ENCODE results near the gene DAPK2. TPM values are rescaled to one million over a fixed set of nuclear protein-coding genes. Genes with fewer than 3 reads are reported as not detected.
"Not testable (repeated sequence)": the region's sequence is repeated elsewhere in the genome, so short reads cannot be mapped to it uniquely, and the experiment has no call there.

The DAPK2 gene
- total RNA-seq, 2 donors from 2014 or later: 13.8 to 40.4 TPM

GRCh38 chr15:63968700-63969099 is 77.6 kb downstream of the DAPK2 start:
- WGBS: 63% methylated on average over 3 of the region's 3 CpGs
- no peaks in the 10 kb centered on the region for H3K36me3 ChIP-seq
- no peaks in the 10 kb centered on the region for H3K4me1 ChIP-seq (replicated peaks)
- TF ChIP-seq CTCF (IDR thresholded peaks at IDR 0.05) (no peak), POLR2A (IDR thresholded peaks at IDR 0.05) (no peak)
- intact Hi-C loops (cut with DNase I): no loop called here
- H3K9me3 ChIP-seq: no peaks in the 10 kb centered on the region
- DNase-seq (ENCODE audit: low spot score): no peak
- H3K27ac ChIP-seq: no peak overlapping the region
- no peak overlapping the region for H3K4me3 ChIP-seq
- H3K27me3 ChIP-seq (replicated peaks; ENCODE audit: insufficient read depth): no peaks in the 10 kb centered on the region

- DNase-seq (ENCODE audit: low spot score): no peak
- WGBS: 87% methylated on average over 4 of the region's 4 CpGs
- no peak overlapping the region for H3K4me3 ChIP-seq
These were observed 78.2 kb downstream of the DAPK2 start for GRCh38 chr15:63968122-63968524.

GRCh38 chr15:63967616-63968015 is 78.7 kb downstream of the DAPK2 start:
- no peaks in the 10 kb centered on the region for H3K27me3 ChIP-seq (replicated peaks; ENCODE audit: insufficient read depth)
- no peak for TF ChIP-seq POLR2AphosphoS5 (IDR thresholded peaks at IDR 0.05)
- TF ChIP-seq POLR2A (IDR thresholded peaks at IDR 0.05): no peak
- no peak for TF ChIP-seq CTCF (IDR thresholded peaks at IDR 0.05)
- WGBS: 91% methylated on average over 4 of the region's 4 CpGs
- DNase-seq (ENCODE audit: low spot score): no peak
- intact Hi-C loops (cut with DNase I): no loop called here
- H3K4me1 ChIP-seq (replicated peaks): no peaks in the 10 kb centered on the region
- H3K27ac ChIP-seq: no peak overlapping the region
- no peaks in the 10 kb centered on the region for H3K9me3 ChIP-seq
- H3K36me3 ChIP-seq: no peaks in the 10 kb centered on the region
- no peak overlapping the region for H3K4me3 ChIP-seq

More at GRCh38 chr15:63968122-63968524, 78.2 kb downstream of the DAPK2 start:
- no peaks in the 10 kb centered on the region for H3K4me1 ChIP-seq (replicated peaks)
- TF ChIP-seq POLR2A (IDR thresholded peaks at IDR 0.05): no peak
- H3K9me3 ChIP-seq: no peaks in the 10 kb centered on the region
- no peaks in the 10 kb centered on the region for H3K27me3 ChIP-seq (replicated peaks; ENCODE audit: insufficient read depth)
- H3K36me3 ChIP-seq: no peaks in the 10 kb centered on the region
- intact Hi-C loops (cut with DNase I): no loop called here
- no peak overlapping the region for H3K27ac ChIP-seq

- DNase-seq (ENCODE audit: low spot score); H3K9me3 ChIP-seq; H3K27me3 ChIP-seq (replicated peaks; ENCODE audit: insufficient read depth); H3K4me3 ChIP-seq; H3K4me1 ChIP-seq (replicated peaks); H3K36me3 ChIP-seq; intact Hi-C loops (cut with DNase I); H3K27ac ChIP-seq: not testable (repeated sequence)
- 97% methylated on average over 15 of the region's 15 CpGs for WGBS
These were observed 83.2 kb downstream of the DAPK2 start for GRCh38 chr15:63962947-63963721.

GRCh38 chr15:63953524-63953923 is 92.8 kb downstream of the DAPK2 start:
- WGBS: 64% methylated on average over 2 of the region's 2 CpGs
- DNase-seq (ENCODE audit: low spot score): no peak
- H3K27ac ChIP-seq: no peak overlapping the region
- no peaks in the 10 kb centered on the region for H3K9me3 ChIP-seq
- H3K4me3 ChIP-seq: no peak overlapping the region
- H3K4me1 ChIP-seq (replicated peaks): no peaks in the 10 kb centered on the region
- TF ChIP-seq POLR2A (IDR thresholded peaks at IDR 0.05): no peak
- no peak for TF ChIP-seq CTCF (IDR thresholded peaks at IDR 0.05)
- no peak for TF ChIP-seq POLR2AphosphoS5 (IDR thresholded peaks at IDR 0.05)
- intact Hi-C loops (cut with DNase I): no loop called here
- H3K27me3 ChIP-seq (replicated peaks; ENCODE audit: insufficient read depth): no peaks in the 10 kb centered on the region
- no peaks in the 10 kb centered on the region for H3K36me3 ChIP-seq

GRCh38 chr15:63950911-63951481 is 95.3 kb downstream of the DAPK2 start:
- no peak for DNase-seq (ENCODE audit: low spot score)
- Histone ChIP-seq H3K36me3 (no peaks in the 10 kb centered on the region), H3K27ac (no peak overlapping the region), H3K4me1 (replicated peaks) (no peaks in the 10 kb centered on the region), H3K4me3 (no peak overlapping the region), H3K27me3 (replicated peaks; ENCODE audit: insufficient read depth) (no peaks in the 10 kb centered on the region), H3K9me3 (no peaks in the 10 kb centered on the region)
- WGBS: 69% methylated on average over 6 of the region's 6 CpGs
- intact Hi-C loops (cut with DNase I): no loop called here
- TF ChIP-seq CTCF (IDR thresholded peaks at IDR 0.05) (no peak), POLR2AphosphoS5 (IDR thresholded peaks at IDR 0.05) (no peak), POLR2A (IDR thresholded peaks at IDR 0.05) (no peak)
